Thyroid gland (tissue), 4 donors: ENCODE measurements around the gene UBL5. TPM values are rescaled to one million over a fixed set of nuclear protein-coding genes. Genes with fewer than 3 reads are reported as not detected.
A peak's percentile ranks its signal among the peaks of the same experiment; 100 is the strongest.
"Not testable (repeated sequence)": the region's sequence is repeated elsewhere in the genome, so short reads cannot be mapped to it uniquely, and the experiment has no call there.

Experiments
- DNase-seq, 2 donors: peaks; one replicate each; pipeline ENCODE4 v3.0.0-alpha.2; 2019
- H3K27ac ChIP-seq, 3 donors: fragments of 200-600 bp; sonication (generic); 1 replicate in 2 of 3; 2 replicates in 1 of 3; pipeline ENCODE4 v1.5.1; 2016 to 2019; ENCODE audit warnings: mild to moderate bottlenecking in 1 of 3, moderate library complexity in 1 of 3
- H3K27me3 ChIP-seq: fragments of 200-600 bp; sonication (generic); one replicate; pipeline ENCODE4 v1.5.1; 2019
- H3K36me3 ChIP-seq, 2 donors: fragments of 200-600 bp; sonication (generic); one replicate each; pipeline ENCODE4 v1.5.1; 2016 to 2019
- H3K4me1 ChIP-seq, 2 donors: fragments of 200-600 bp; sonication (generic); one replicate each; pipeline ENCODE4 v1.5.1; 2017 to 2019
- H3K4me3 ChIP-seq, 3 donors: fragments of 200-600 bp; sonication (generic); replicated peaks in 1 of 3; 1 replicate in 2 of 3; 2 replicates in 1 of 3; pipeline ENCODE4 v1.5.1; 2016; ENCODE audit warnings: mild to moderate bottlenecking in 1 of 3
- H3K9me3 ChIP-seq: fragments of 200-600 bp; sonication (generic); one replicate; pipeline ENCODE4 v1.5.1; 2017
- POLR2A ChIP-seq, 2 donors: fragments of 450-650 bp; IDR thresholded peaks; one replicate each; pipeline ENCODE4 v1.6.1; 2017; ENCODE audit warnings: antibody characterized with exemption in 2 of 2, mild to moderate bottlenecking in 2 of 2, moderate library complexity in 1 of 2
- WGBS, 2 donors: methylation state at CpG; one replicate each; pipeline ENCODE4 v1.1.5; 2017; 5-methylcytosine and 5-hydroxymethylcytosine counted together
- intact Hi-C: fragments of 100-400 bp; cut with DNase I; formaldehyde crosslinking; loops from one replicate; pipeline ENCODE4 v1.15.1; 2023
- total RNA-seq, 4 donors: library from RNA; depleted of rRNA; stranded (reverse); fragments of >200 nt; gene quantifications; one replicate each; pipeline ENCODE4 v1.2.3, GENCODE V29; 2016
- TF ChIP-seq, protein P1 (sequence below), 6 experiments: fragments of 200-600 bp in 3 of 6; fragments of 450-650 bp in 3 of 6; sonication (generic) in 3 of 6; IDR thresholded peaks; one replicate each; pipeline ENCODE4 v1.5.1; 2016 to 2019; ENCODE audit warnings: antibody characterized with exemption in 6 of 6, mild to moderate bottlenecking in 2 of 6, inconsistent platforms in 1 of 6, moderate library complexity in 1 of 6

Gene UBL5
- total RNA-seq, result 100 to 1,000 TPM; 141 to 743 (median 475) TPM

GRCh38 chr19:9827289-9828238 lies at the start of gene UBL5:
Gene UBL5, plus strand, starts transcription at chr19:9827918. Its CDS starts 420 bp downstream, at chr19:9828338.
- Histone ChIP-seq H3K9me3 (no peaks in the 10 kb centered on the region), H3K4me1 (peaks cover 12 to 18% of the 10 kb centered on the region in 2 donors), H3K27ac (peak within 1 kb of the TSS in 2 of 3 donors; percentile 32 to 47), H3K27me3 (no peaks in the 10 kb centered on the region), H3K4me3 (peak within 1 kb of the TSS; percentile 21 to 98 (median 77)), H3K36me3 (no peaks in the 10 kb centered on the region)
- intact Hi-C loops, result no loop called here
- TF ChIP-seq POLR2A (IDR thresholded peaks at IDR 0.05), result peak in 1 of 2 donors; percentile 77
- TF ChIP-seq, protein P1, sequence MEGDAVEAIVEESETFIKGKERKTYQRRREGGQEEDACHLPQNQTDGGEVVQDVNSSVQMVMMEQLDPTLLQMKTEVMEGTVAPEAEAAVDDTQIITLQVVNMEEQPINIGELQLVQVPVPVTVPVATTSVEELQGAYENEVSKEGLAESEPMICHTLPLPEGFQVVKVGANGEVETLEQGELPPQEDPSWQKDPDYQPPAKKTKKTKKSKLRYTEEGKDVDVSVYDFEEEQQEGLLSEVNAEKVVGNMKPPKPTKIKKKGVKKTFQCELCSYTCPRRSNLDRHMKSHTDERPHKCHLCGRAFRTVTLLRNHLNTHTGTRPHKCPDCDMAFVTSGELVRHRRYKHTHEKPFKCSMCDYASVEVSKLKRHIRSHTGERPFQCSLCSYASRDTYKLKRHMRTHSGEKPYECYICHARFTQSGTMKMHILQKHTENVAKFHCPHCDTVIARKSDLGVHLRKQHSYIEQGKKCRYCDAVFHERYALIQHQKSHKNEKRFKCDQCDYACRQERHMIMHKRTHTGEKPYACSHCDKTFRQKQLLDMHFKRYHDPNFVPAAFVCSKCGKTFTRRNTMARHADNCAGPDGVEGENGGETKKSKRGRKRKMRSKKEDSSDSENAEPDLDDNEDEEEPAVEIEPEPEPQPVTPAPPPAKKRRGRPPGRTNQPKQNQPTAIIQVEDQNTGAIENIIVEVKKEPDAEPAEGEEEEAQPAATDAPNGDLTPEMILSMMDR (IDR thresholded peaks at IDR 0.05), result no peak
- 1 to 3% methylated on average over 22 to 60 of the region's 62 CpGs for WGBS, 2 donors
- peak; percentile 87 to 89 for DNase-seq

- H3K4me1 ChIP-seq, result peaks cover 4 to 9% of the 10 kb centered on the region in 2 donors
- H3K9me3 ChIP-seq, result no peaks in the 10 kb centered on the region
- no peaks in the 10 kb centered on the region for H3K36me3 ChIP-seq
- no peak overlapping the region for H3K27ac ChIP-seq
- intact Hi-C loops, result no loop called here
- no peak overlapping the region for H3K4me3 ChIP-seq
- H3K27me3 ChIP-seq, result no peaks in the 10 kb centered on the region
- WGBS, 2 donors, result 98 to 100% methylated on average over 2 of the region's 2 CpGs
- no peak for DNase-seq
- TF ChIP-seq, protein P1 (IDR thresholded peaks at IDR 0.05), result no peak
- no peak for TF ChIP-seq POLR2A (IDR thresholded peaks at IDR 0.05)
Measured at GRCh38 chr19:9782338-9782737, 45.4 kb upstream of the UBL5 start.

DNA sequence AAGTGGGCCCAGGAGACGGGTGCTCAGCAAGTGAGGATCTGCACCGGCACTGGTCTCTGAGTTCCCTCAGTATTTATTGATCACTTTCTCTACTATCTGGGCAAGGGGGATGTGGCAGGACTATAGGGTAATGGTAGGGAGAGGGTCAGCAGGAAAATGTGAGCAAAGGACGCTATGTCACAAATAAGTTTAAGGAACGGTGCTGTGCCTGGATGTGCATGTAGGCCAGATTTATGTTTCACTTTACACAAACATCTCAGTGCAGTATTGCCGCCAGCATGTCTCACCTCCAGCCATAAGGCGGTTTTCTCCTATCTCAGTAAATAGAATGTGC lies 43.6 kb upstream of the UBL5 start:
- DNase-seq, H3K27me3 ChIP-seq, H3K27ac ChIP-seq, H3K4me3 ChIP-seq, H3K9me3 ChIP-seq, H3K4me1 ChIP-seq, H3K36me3 ChIP-seq, intact Hi-C loops: not testable (repeated sequence)
- WGBS, 2 donors, result 88 to 91% methylated on average over 6 of the region's 6 CpGs

- WGBS, 2 donors, result 2 to 3% methylated on average over 34 to 43 of the region's 74 CpGs
- H3K9me3 ChIP-seq, result no peaks in the 10 kb centered on the region
- DNase-seq, result peak; percentile 99
- intact Hi-C loops, result no loop called here
- peaks cover 4 to 9% of the 10 kb centered on the region in 2 donors for H3K4me1 ChIP-seq
- peak overlapping the region; percentile 96 to 99 (median 98) for H3K27ac ChIP-seq
- H3K4me3 ChIP-seq, result peak overlapping the region; percentile 41 to 99 (median 53)
- H3K36me3 ChIP-seq, result no peaks in the 10 kb centered on the region
- TF ChIP-seq, protein P1 (IDR thresholded peaks at IDR 0.05), result no peak
- TF ChIP-seq POLR2A (IDR thresholded peaks at IDR 0.05), result peak; percentile 60 to 93
- no peaks in the 10 kb centered on the region for H3K27me3 ChIP-seq
Measured at GRCh38 chr19:9785367-9786331, 42.1 kb upstream of the UBL5 start.

DNA sequence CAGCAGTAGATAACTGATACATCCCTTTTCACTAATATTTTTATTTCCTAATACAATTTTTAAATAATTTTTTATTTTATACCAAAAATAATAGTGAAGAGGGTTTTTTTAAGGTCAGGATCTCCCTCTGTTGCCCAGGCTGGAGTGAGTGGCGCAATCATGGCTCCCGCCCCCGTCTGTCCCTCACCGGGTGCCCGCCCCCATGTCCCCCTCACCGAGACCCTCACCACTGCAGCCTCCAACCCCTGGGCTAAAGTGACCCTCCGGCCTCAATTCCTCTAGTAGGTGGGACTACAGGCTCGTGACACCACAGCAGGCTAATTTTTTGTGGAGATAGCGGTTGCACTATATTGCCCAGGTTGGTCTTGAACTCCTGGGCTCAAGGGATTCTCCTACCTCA lies 41.4 kb upstream of the UBL5 start:
- no peaks in the 10 kb centered on the region for H3K9me3 ChIP-seq
- intact Hi-C loops, result no loop called here
- H3K4me1 ChIP-seq, result peaks cover 7 to 16% of the 10 kb centered on the region in 2 donors
- no peak for DNase-seq
- WGBS, 2 donors, result 27 to 47% methylated on average over 7 to 9 of the region's 9 CpGs
- no peak for TF ChIP-seq POLR2A (IDR thresholded peaks at IDR 0.05)
- TF ChIP-seq, protein P1 (IDR thresholded peaks at IDR 0.05), result no peak
- H3K4me3 ChIP-seq, result peak overlapping the region in 1 of 3 donors; percentile 53
- H3K36me3 ChIP-seq, result no peaks in the 10 kb centered on the region
- H3K27me3 ChIP-seq, result no peaks in the 10 kb centered on the region
- H3K27ac ChIP-seq, result peak overlapping the region; percentile 96 to 99 (median 98)
